ENCODE data around the gene CHD6.

Gene CHD6

GRCh38 chr20:41586772-41587171 lies 31.4 kb downstream of the CHD6 start:
- CTCF ChIA-PET: interaction anchor here (0.7 to 1.4 kb wide), 2 partner anchors 16 to 1921 kb away, joined by 3 to 5 read pairs; partner anchors contain the start of gene L3MBTL1
- H3K27ac ChIP-seq: no peak overlapping the region
- POLR2A ChIA-PET (ENCODE audit: low non-redundant PET): no interaction called here

GRCh38 chr20:41580350-41580749 lies 37.8 kb downstream of the CHD6 start:
- DNase-seq (ENCODE audit: low spot score): no peak
- POLR2A ChIA-PET (ENCODE audit: low non-redundant PET): no interaction called here
- no peak overlapping the region for H3K27ac ChIP-seq
- CTCF ChIA-PET: interaction anchor here (0.6 to 1.0 kb wide), 3 partner anchors 9 to 26 kb away, joined by 3 to 5 read pairs (median 4); no protein-coding TSS in a partner anchor
- no peak for TF ChIP-seq CTCF (conservative IDR thresholded peaks at IDR 0.05; ENCODE audit: low read depth)

More at GRCh38 chr20:41586772-41587171, 31.4 kb downstream of the CHD6 start:
- no peak for TF ChIP-seq CTCF (conservative IDR thresholded peaks at IDR 0.05; ENCODE audit: low read depth)
- no peak for DNase-seq (ENCODE audit: low spot score)

- no peak for DNase-seq (ENCODE audit: low spot score)
- ChIA-PET CTCF (interaction anchor here (0.6 to 0.7 kb wide), 2 partner anchors 520 to 1529 kb away, joined by 3 to 5 read pairs; no protein-coding TSS in a partner anchor), POLR2A (ENCODE audit: low non-redundant PET) (no interaction called here)
- no peak for TF ChIP-seq CTCF (conservative IDR thresholded peaks at IDR 0.05; ENCODE audit: low read depth)
- no peak overlapping the region for H3K27ac ChIP-seq
These were observed 40.8 kb downstream of the CHD6 start for GRCh38 chr20:41577129-41578009.

- POLR2A ChIA-PET (ENCODE audit: low non-redundant PET): no interaction called here
- H3K27ac ChIP-seq: no peak overlapping the region
- no peak for DNase-seq (ENCODE audit: low spot score)
- CTCF ChIA-PET: no interaction called here
- no peak for TF ChIP-seq CTCF (conservative IDR thresholded peaks at IDR 0.05; ENCODE audit: low read depth)
These were observed 42.8 kb downstream of the CHD6 start for GRCh38 chr20:41575412-41575811.

GRCh38 chr20:41574802-41575389 lies 43.3 kb downstream of the CHD6 start:
- DNase-seq (ENCODE audit: low spot score): no peak
- ChIA-PET CTCF (interaction anchor here (0.6 to 1.0 kb wide), 2 partner anchors 14 to 33 kb away, joined by 3 to 4 read pairs; no protein-coding TSS in a partner anchor), POLR2A (ENCODE audit: low non-redundant PET) (no interaction called here)
- no peak for TF ChIP-seq CTCF (conservative IDR thresholded peaks at IDR 0.05; ENCODE audit: low read depth)
- H3K27ac ChIP-seq: no peak overlapping the region

GRCh38 chr20:41573955-41574354 lies 44.2 kb downstream of the CHD6 start:
- no peak for TF ChIP-seq CTCF (conservative IDR thresholded peaks at IDR 0.05; ENCODE audit: low read depth)
- no peak overlapping the region for H3K27ac ChIP-seq
- ChIA-PET CTCF (interaction anchor here (0.5 to 1.0 kb wide), 2 partner anchors 15 to 147 kb away, joined by 3 to 4 read pairs; no protein-coding TSS in a partner anchor), POLR2A (ENCODE audit: low non-redundant PET) (interaction anchor here (0.5 kb wide), 1 partner anchor 135 kb away, joined by 3 read pairs; no protein-coding TSS in a partner anchor)
- no peak for DNase-seq (ENCODE audit: low spot score)
